Right atrium auricular region (tissue), 2 donors: Measurements from ENCODE around the gene ROBO3. TPM values are rescaled to one million over a fixed set of nuclear protein-coding genes. Genes with fewer than 3 reads are reported as not detected.
A peak's percentile ranks its signal among the peaks of the same experiment; 100 is the strongest.

ENCODE experiments used
- DNase-seq: peaks from one replicate; pipeline ENCODE4 v3.0.0-alpha.2; 2019; ENCODE audit warnings: low spot score
- H3K27ac ChIP-seq, 2 donors: fragments of 200-600 bp; sonication (generic); 1 replicate in 1 of 2; 2 replicates in 1 of 2; pipeline ENCODE4 v1.5.1; 2016 to 2019
- H3K27me3 ChIP-seq, 2 donors: fragments of 200-600 bp; sonication (generic); one replicate each; pipeline versions ENCODE4 v1.5.1 to v1.6.0; 2017 to 2019
- H3K36me3 ChIP-seq: fragments of 200-600 bp; sonication (generic); one replicate; pipeline ENCODE4 v1.5.1; 2016
- H3K4me1 ChIP-seq, 2 donors: fragments of 200-600 bp; sonication (generic); one replicate each; pipeline versions ENCODE4 v1.5.1 to v1.6.0; 2017 to 2019
- H3K4me3 ChIP-seq, 2 donors: fragments of 200-600 bp; sonication (generic); 1 replicate in 1 of 2; 2 replicates in 1 of 2; pipeline ENCODE4 v1.5.1; 2017 to 2019; ENCODE audit warnings: mild to moderate bottlenecking in 1 of 2, moderate library complexity in 1 of 2
- H3K9me3 ChIP-seq, 2 donors: fragments of 200-600 bp; sonication (generic); one replicate each; pipeline ENCODE4 v1.5.1; 2019
- CTCF ChIP-seq, 2 donors: fragments of 200-600 bp; sonication (generic); IDR thresholded peaks; one replicate each; pipeline ENCODE4 v1.5.1; 2019; ENCODE audit warnings: antibody characterized with exemption in 2 of 2
- total RNA-seq, 2 donors: library from RNA; depleted of rRNA; stranded (reverse); fragments of >200 nt; gene quantifications; one replicate each; pipeline ENCODE4 v1.1.0, GENCODE V29; 2016

ROBO3 gene
- total RNA-seq, 2 donors from 2014 or later: 6.4 to 10.1 TPM

GRCh38 chr11:124916370-124916710 lies 51.1 kb downstream of the ROBO3 start:
- no peak for TF ChIP-seq CTCF (IDR thresholded peaks at IDR 0.05)
- no peaks in the 10 kb centered on the region for H3K36me3 ChIP-seq

GRCh38 chr11:124917115-124917637 lies 51.9 kb downstream of the ROBO3 start:
- Histone ChIP-seq H3K4me1 (peaks cover 0 to 9% of the 10 kb centered on the region in 2 donors), H3K4me3 (no peak overlapping the region), H3K27me3 (no peaks in the 10 kb centered on the region), H3K9me3 (no peaks in the 10 kb centered on the region), H3K36me3 (no peaks in the 10 kb centered on the region), H3K27ac (no peak overlapping the region)
- no peak for DNase-seq
- TF ChIP-seq CTCF (IDR thresholded peaks at IDR 0.05): no peak

More at GRCh38 chr11:124916370-124916710, 51.1 kb downstream of the ROBO3 start:
- no peak for DNase-seq
- H3K9me3 ChIP-seq: no peaks in the 10 kb centered on the region
- no peaks in the 10 kb centered on the region for H3K27me3 ChIP-seq
- no peak overlapping the region for H3K27ac ChIP-seq
- H3K4me3 ChIP-seq: no peak overlapping the region
- peaks cover 0 to 6% of the 10 kb centered on the region in 2 donors for H3K4me1 ChIP-seq

GRCh38 chr11:124918950-124919349 lies 53.7 kb downstream of the ROBO3 start, which contains the start of gene HEPN1:
Gene HEPN1 (plus strand): TSS chr11:124919250.
- Histone ChIP-seq H3K27ac (no peak within 1 kb of the TSS), H3K36me3 (no peaks in the 10 kb centered on the region), H3K4me3 (no peak within 1 kb of the TSS), H3K4me1 (peaks cover 0 to 9% of the 10 kb centered on the region in 2 donors), H3K9me3 (no peaks in the 10 kb centered on the region), H3K27me3 (no peaks in the 10 kb centered on the region)
- no peak for TF ChIP-seq CTCF (IDR thresholded peaks at IDR 0.05)
- no peak for DNase-seq

- Histone ChIP-seq H3K4me3 (no peak overlapping the region), H3K36me3 (no peaks in the 10 kb centered on the region), H3K27ac (no peak overlapping the region), H3K9me3 (no peaks in the 10 kb centered on the region), H3K27me3 (no peaks in the 10 kb centered on the region), H3K4me1 (peaks cover 0 to 9% of the 10 kb centered on the region in 2 donors)
- DNase-seq: no peak
- TF ChIP-seq CTCF (IDR thresholded peaks at IDR 0.05): no peak
Observed at GRCh38 chr11:124919898-124920297, 54.7 kb downstream of the ROBO3 start.

GRCh38 chr11:124920356-124920755 lies 55.1 kb downstream of the ROBO3 start:
- Histone ChIP-seq H3K4me3 (peak overlapping the region in 1 of 2 donors; percentile 52), H3K36me3 (no peaks in the 10 kb centered on the region), H3K4me1 (peaks cover 0 to 9% of the 10 kb centered on the region in 2 donors), H3K9me3 (no peaks in the 10 kb centered on the region), H3K27ac (no peak overlapping the region), H3K27me3 (no peaks in the 10 kb centered on the region)
- TF ChIP-seq CTCF (IDR thresholded peaks at IDR 0.05): no peak
- DNase-seq: no peak
